GM19099 (cell line): ENCODE measurements around the gene SEMA4B.

ENCODE experiments used
- POLR2A ChIP-seq: IDR thresholded peaks from 3 replicates; pipeline ENCODE4 v1.6.1; 2011; ENCODE audit warnings: low read depth; ENCODE audit not compliant: insufficient read length; ENCODE audit errors: extremely low read depth

Gene SEMA4B

DNA sequence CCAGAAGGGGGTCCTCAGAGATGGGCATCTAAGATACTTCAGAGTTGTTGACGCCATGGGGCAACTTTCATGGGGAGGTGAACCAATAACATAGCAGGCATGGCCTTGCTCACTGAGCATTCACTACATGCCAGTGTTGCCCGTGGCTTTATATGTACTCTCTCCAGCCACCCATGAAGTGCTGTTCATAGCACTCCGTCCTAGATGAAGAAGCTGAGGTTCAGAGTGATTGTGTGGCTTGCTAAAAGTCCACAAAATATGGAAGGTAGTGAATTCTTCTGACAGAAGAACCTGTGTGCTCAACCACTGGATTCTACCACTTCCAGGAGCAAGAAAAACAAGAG lies 9.8 kb upstream of the SEMA4B start:
- no peak for TF ChIP-seq POLR2A

DNA sequence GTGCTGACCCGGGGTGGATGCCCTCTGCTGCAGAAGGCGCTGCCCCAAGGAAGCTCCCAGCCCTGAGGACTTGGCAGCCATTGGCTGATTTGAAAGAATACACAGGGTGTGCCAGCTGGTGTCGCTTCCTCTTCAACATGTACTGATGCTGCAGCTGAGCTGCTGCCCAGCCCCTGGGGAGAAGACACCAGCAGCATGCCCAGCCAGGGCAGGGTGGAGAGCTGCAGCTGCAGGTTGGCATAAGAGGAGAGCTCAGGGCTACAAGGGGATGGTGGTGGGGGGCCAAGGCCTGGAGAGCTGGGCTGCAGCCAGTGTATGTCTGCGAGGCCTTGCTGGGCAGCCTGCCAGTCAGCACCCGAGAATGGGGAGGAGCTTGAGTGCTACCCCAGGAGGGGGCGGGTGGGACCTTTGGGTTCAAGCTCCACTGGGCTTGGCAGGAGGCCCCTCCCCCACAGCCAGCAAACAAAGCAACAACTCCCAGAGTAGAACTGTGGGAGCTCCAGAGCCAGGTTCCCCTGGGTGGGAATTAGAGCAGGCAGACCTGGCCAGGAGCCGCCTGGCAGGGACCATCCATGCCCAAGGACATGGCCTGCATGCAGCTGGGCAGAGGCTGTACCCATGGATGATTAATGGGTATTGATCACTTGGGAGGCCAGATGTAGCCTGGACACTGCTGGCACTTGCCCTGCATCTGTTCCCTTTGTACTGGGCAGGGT lies 9.2 kb upstream of the SEMA4B start:
- TF ChIP-seq POLR2A = no peak

DNA sequence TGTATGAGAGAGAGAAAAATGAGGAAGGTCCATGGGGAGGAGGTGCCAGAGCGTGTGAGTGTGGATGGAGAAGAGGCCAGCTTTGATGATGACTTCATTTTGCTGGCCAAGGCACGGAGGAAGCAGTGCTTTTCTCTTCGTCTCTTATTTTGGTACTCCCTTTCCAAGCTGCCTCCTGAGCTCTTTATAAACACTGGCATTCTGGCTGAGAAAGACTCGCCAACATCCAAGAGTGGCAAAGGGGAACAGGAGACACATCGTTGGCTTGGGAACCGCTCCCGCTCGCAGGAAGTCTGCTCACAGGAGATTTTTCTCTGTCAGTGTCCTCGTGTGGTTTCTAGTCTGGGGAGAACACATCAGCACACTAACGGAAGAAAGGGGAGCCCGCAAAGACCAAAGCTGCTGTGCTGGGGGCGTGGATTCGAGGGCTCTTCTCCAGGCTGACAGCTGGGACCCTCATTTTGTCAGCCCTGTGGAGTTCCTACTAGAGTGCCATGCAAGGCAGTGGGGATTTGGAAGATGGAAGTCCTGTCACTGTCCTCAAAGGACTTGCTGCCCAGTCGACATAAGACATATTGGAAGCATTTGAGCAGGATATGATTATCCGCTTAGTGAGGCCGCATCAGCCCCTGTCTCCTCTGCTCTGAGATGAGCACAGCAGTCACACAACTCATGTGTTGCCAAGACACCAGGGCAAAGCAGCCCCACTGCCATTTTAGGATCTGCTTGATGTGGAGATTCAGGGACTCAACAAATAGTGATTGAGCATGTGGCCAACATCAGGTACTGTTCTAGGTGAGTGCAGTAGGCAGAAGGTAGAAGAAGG lies 8.0 kb upstream of the SEMA4B start:
- TF ChIP-seq POLR2A = no peak

DNA sequence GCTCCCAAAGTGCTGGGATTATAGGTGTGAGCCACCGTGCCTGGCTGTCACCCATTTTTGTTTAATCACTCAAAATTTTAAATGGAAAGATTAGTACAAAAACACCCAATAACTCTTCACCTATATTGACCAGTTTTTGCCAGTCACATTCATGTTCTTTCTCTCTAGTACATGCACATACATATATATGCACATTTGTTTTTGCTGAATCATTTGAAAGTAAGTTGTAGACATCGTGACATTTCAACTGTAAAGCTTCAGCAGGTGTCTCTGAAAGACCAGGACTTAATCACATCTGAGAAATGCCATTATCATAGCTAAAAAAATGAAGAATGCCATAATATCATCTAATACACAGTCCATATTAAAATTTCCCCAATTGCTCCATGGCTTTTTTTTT lies 6.5 kb upstream of the SEMA4B start:
- no peak for TF ChIP-seq POLR2A

DNA sequence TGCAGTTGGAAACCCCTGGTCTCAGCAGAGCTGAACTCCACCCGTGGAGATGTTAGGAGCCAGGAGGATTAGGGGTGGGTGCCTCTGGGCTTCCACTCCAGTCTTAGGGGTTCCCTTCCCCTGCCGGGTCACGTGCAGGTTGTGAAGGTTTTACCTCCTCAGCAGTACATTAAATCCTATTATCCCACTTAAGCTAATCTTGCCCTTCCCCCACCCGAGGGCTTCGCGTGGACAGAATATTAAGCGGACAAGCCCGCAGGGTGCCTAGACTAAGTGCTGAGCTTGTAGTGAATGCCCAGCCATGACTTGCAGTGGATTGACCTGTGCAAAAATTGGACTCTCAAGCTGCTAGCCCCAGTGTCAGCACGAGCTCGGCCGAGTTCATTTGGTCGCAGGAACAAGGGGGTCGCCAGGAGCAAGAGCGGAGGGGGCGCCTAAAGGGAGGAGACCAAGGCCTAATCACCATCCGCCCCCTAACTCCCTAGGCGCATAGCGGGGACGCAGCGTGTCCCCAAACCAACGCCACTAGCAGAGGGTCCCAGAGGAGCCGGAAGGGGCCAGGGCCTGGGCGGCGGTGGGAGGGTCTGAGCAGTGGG lies 498 bp upstream of the SEMA4B start:
- no peak for TF ChIP-seq POLR2A

DNA sequence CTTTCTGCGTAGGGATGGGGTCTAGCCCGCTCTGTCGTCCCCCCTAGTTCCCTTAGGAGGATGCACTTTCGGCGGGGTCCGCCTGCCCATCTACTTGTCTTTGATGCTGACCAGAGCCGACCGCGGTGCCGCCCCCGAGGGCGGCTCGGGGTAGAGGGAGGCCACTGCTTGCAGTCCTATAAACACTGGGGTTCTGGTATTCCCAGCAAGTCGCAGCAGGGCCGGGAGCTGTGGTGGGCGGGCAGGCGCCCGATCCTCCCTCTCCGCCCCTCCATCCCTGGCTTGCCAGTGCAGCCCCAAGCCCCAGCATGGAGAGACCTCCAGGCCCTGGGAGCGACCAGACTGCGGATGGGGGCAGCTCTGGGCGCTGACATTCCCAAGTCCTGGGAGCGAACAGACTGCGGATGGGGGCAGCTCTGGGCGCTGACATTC lies 830 bp downstream of the SEMA4B start:
- no peak for TF ChIP-seq POLR2A

DNA sequence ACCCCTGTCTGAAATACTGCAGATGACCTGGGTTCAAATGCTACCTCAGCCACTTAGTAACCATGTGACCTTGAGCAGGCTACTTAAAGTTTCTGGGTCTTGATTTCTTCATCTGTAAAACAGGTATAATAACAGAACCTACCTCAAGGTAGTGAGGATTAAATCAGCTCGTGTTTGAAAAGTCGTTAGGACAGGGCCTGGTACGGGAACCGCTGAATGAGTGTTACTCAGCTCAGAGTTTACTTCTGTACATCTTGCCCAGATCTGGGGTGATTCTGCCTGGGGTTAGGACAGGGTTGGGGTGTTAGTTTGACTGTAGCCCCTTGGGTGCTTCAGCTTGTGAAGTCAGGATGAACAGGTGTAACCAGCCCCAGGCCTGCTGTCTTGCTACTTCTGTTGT lies 1.8 kb downstream of the SEMA4B start:
- TF ChIP-seq POLR2A = no peak

DNA sequence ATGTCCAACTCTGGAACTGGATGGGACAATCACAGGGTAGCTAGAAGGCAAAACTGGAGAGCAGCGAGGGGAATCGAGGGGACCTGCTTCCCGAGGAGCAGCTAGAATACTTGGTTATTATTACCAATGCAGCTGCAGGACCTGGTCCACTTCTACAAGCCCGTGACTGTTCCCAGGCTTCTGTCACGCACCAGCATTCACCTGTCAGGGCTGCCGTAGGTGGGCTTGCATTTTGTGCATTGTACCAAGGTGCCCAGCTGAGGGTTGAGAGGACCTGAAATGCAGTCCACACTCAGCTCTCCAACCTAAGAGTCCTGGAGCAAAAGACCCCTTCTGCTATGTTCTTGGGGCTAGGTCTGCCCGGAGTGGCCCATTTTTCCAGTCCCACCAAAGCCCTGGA lies 2.3 kb downstream of the SEMA4B start:
- no peak for TF ChIP-seq POLR2A

DNA sequence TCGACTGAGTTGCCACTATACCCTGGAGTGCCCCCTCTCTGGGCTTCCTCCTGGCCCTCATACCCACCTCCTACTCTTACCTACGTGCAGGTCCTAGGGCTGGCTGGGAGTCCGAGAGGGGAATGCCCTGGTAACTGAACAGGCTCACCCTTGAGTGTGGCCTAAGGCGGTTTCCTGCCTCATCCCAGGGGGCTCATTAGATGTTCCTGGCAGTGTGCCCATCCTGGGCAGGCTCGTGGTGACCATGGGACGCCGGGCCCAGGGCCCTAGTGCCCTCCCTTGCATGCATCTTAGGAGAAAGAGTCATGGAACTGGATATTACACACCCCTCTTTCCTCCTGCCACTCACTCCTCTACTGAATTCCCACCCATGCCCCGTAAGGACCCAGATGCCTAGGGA lies 2.8 kb downstream of the SEMA4B start:
- TF ChIP-seq POLR2A = no peak

DNA sequence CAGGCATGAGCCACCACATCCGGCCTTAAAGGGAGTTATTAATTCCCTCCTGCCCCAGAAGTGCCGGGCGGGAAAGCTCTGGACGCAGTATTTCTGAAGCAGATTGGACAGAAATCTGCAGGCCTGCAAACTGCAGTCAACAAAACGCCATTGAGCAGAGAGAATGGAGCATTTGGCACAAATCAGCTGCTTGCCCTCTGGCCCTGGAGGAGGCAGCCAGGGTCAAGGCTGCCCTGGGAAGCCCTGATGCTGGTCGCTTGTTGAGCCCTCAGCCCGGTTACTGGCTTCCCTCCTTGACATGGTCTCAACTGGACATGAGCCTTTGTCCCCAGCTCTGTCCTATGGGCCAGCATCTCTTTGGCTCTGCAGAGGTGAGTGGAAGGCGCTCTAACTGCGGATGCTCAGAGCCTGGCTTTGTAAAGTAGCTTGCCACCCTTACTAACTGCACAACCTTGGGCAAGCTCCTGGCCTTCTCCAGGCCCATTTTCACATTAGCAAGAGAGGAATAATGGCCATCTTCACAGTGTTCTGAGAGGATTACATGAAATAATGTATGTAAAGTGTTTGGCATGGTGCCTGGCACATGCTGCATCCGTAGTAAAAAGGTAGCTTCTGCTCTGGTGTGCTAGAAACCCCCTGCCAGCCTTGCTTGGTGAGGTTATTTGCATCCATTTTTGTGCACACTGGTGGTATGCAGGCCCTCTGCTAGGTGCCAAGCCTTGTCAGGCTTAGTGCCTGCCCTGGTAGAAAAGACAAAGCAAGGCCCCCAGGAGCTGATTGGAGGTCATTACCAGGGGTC lies 4.1 kb downstream of the SEMA4B start:
- no peak for TF ChIP-seq POLR2A

DNA sequence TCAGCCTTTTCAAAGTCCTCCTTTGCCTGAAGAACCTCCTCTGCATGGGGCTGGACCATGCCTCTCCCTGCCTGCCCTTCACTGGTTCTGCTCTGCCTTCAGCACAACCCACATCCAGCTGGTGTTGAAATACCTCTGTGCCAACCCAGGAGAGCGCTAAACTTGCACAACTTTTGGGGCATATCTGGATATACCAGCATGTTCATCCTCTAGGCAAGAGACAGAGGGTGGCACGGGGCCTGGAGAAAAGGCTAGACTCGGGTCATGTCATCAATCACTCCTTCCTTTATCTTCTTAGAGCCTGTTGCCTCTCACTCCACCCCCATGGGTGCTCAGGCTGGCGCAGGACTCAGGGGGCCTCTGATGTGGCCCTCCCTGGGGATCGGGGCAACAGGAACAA lies 4.8 kb downstream of the SEMA4B start:
- TF ChIP-seq POLR2A = no peak

DNA sequence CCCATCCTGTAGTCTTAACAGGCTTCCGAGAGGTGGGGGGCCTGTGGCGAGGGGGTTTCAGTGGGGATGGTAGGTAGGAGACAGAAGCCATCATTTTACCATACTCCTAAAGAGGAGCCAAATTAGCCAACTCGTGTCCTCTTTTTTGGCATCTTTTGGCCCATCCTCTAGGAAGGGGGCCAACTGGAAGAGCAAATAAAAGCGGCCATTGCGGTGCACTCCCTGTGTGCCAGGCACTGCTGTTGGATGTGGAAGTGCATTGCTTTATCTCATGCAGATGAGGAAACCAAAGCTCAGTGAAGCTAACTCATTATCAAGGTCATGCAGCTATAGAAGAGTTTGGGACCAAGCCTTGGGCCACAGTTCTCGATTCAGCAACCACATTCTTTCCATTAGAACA lies 6.1 kb downstream of the SEMA4B start:
- no peak for TF ChIP-seq POLR2A

DNA sequence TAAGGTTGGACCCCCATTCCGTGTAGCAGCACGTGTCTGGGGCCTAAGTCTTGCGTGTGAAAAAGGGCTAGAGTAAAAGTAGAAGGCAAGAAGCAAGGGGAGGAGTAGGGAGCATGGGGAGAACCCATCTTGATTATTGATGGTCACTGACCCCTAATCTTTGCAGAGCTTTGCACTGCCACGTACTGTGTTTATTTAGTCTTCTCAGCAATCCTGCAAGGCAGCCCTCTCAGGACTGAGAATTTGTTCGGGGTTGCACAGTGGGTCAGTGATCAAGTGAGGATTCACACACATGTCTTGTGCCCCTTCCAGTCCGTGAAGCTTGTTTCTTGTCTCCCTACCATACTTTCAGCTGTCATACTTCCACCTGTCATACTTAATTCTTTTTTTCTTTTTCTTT lies 7.2 kb downstream of the SEMA4B start:
- no peak for TF ChIP-seq POLR2A

DNA sequence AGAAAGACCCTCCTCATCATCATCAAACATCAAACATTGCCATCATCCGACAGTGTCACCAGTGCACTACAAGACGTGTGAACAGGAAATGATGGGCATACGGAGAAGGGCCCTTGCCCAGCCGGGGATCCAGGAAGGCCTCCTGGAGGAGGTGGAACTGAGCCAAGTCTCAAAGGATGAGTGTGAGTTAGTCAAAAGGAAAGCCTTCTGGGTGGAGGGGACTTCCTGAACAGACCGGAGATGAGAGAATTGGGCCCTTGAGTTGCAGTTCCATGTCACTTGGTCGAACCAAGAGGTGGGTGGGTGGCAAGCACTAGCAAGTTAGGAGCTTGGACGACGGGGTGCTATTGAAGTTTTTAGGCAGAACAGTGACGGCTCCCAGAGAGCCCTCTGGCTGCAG lies 8.5 kb downstream of the SEMA4B start:
- no peak for TF ChIP-seq POLR2A

DNA sequence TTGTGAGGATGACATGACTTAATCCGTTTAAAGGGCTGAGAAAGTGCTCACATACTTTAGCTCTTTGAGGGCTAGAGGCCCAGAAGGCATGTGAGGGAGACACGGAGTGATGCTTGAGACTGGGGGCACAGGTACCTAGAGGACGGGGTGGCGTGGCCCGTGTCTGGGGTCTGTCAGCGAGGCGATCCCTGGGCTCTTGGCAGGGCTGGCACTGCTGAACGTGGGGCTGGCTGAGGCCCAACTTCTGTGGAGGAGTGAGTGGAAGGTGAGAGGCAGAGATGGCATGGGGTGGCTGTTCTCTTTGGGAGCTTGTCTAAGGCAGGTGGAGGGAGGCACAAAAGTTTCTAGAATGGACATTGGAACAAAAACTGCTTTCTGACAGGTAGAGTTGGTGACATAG lies 9.5 kb downstream of the SEMA4B start:
- no peak for TF ChIP-seq POLR2A

DNA sequence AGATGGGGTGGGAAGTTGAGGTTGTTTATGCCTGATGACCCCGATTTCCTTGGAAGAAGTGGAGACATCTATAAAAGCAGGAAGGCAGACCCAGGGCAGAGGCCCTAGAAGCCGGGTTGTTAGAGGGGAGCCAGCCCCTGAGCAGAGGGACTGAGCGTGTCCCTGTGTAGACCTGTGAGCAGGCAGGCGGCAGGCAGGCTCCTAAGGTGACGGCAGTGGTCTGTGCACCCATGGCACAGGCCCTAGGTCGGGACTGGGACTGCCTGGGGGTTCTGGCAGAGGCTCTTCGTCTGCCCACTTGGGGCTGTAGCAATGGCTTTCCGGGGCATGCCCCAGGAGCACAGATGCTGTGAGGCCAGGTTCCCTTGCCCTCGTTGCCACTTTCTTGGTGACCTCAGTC lies 9.9 kb downstream of the SEMA4B start:
- TF ChIP-seq POLR2A = no peak

DNA sequence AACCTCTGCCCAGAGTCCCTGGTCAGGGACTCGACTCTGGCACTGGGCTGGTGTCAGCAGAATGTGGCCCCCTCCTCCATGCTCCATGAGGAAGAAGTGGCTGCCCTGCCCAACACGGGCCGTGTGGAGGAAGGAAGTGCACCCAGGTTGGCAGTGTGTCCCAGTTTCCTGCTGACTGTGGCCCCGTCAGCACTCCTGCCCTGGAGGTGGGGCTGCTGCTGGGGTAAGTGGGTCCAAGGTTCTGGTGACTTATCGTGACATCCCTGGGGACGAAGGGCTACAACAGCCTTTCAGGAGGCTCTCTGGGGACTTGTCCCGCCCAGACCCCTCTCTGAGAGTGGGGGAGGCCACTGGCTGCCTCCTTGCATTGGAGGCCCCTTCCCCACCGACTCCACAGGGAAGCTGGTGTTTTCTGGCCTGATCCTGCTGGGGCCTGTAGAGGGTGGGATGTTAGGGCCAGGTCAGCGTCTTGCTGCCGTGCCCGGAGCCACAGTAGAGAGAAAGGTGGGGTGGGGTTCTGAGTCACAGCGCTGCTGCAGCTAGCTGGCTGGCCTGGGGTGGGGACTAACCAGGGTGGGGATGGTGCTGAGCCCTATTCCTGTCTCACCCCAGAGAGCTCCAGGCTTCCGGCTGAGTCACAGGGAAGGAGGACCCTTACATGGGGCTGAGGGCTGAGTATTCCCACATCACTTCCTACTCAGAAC lies 10.5 kb downstream of the SEMA4B start:
- TF ChIP-seq POLR2A = no peak
